GM12878 (cell line): ENCODE data around the gene PHF23. TPM values are rescaled to one million over a fixed set of nuclear protein-coding genes. Genes with fewer than 3 reads are reported as not detected.

Experiments
- ATAC-seq: fragments of 200-7000 bp; cut with Tn5 transposase; 3 replicates; pipeline ENCODE4 v1.9.1; 2020; ENCODE audit warnings: mild to moderate bottlenecking, moderate library complexity
- BruUV-seq: library from RNA; stranded (reverse); fragments of 400-500 nt; replicated peaks from 2 replicates; lab custom pipeline; 2021; lab: Mats Ljungman, UMichigan
- CTCF ChIA-PET: fragments of 300-600 bp; sonication (Branson Sonifier 250); formaldehyde crosslinking; extraction: SDS; loops from one replicate; lab custom pipeline; 2021; ENCODE audit warnings: inconsistent platforms; lab: Yijun Ruan, JAX
- POLR2A ChIA-PET: fragments of 350-600 bp; formaldehyde crosslinking; extraction: SDS; loops from one replicate; lab custom pipeline; 2021; ENCODE audit warnings: inconsistent platforms; lab: Charles Lee
- RAD21 ChIA-PET: fragments of 300-600 bp; sonication (Branson Sonifier 250); formaldehyde crosslinking; loops from one replicate; lab custom pipeline; 2023; ENCODE audit warnings: antibody characterized with exemption; ENCODE audit not compliant: unreplicated experiment; lab: Charles Lee
- SMC1A ChIA-PET: fragments of 300-600 bp; sonication (Branson Sonifier 250); formaldehyde crosslinking; loops from one replicate; lab custom pipeline; 2023; ENCODE audit not compliant: unreplicated experiment, uncharacterized antibody; lab: Charles Lee
- DNase-seq: peaks from one replicate; pipeline ENCODE4 v3.0.0-alpha.2; 2011; ENCODE audit warnings: low read depth, low spot score
- FAIRE-seq: peaks from 3 replicates; lab custom pipeline; 2011; peaks lifted over from hg19 to GRCh38; lab: Jason Lieb, UNC
- H2AFZ ChIP-seq: 2 replicates; pipeline ENCODE4 v1.6.0; 2011; ENCODE audit warnings: low read depth, low read length, control low read depth; ENCODE audit not compliant: control insufficient read depth
- H3K27ac ChIP-seq: 2 replicates; pipeline ENCODE4 v1.5.1; 2011; ENCODE audit warnings: control low read depth; ENCODE audit not compliant: control insufficient read depth, insufficient read depth
- H3K27me3 ChIP-seq, 2 experiments: replicated peaks in 1 of 2; 2 replicates each; pipeline versions ENCODE4 v1.6.0 to v1.6.1; 2011; ENCODE audit warnings: low read length in 1 of 2; ENCODE audit not compliant: control insufficient read depth in 2 of 2, insufficient read depth in 2 of 2
- H3K36me3 ChIP-seq, 2 experiments: 2 replicates each; pipeline ENCODE4 v1.5.1; 2011; ENCODE audit warnings: low read length in 1 of 2; ENCODE audit not compliant: control insufficient read depth in 2 of 2, insufficient read depth in 2 of 2
- H3K4me1 ChIP-seq: 2 replicates; pipeline ENCODE4 v1.6.1; 2011; ENCODE audit warnings: mild to moderate bottlenecking, low read length, moderate library complexity, mixed read lengths; ENCODE audit not compliant: control insufficient read depth, insufficient read depth
- H3K4me2 ChIP-seq: 2 replicates; pipeline ENCODE4 v1.6.0; 2011; ENCODE audit warnings: control low read depth; ENCODE audit not compliant: control insufficient read depth, insufficient read depth
- H3K4me3 ChIP-seq: fragments of 200-600 bp; sonication (generic); 2 replicates; pipeline ENCODE4 v1.5.1; 2016
- H3K79me2 ChIP-seq: 2 replicates; pipeline ENCODE4 v1.6.0; 2011; ENCODE audit warnings: low read length; ENCODE audit not compliant: control insufficient read depth, insufficient read depth
- H3K9ac ChIP-seq: 2 replicates; pipeline ENCODE4 v1.8.0; 2011; ENCODE audit warnings: low read length, control low read depth, mixed read lengths; ENCODE audit not compliant: control insufficient read depth, insufficient read depth
- H3K9me3 ChIP-seq: replicated peaks from 3 replicates; pipeline ENCODE4 v1.5.1; 2011; ENCODE audit warnings: mild to moderate bottlenecking, low read length; ENCODE audit not compliant: control insufficient read depth, insufficient read depth
- H4K20me1 ChIP-seq: 2 replicates; pipeline ENCODE4 v1.6.0; 2011; ENCODE audit not compliant: control insufficient read depth, insufficient read depth
- CBFB ChIP-seq: IDR thresholded peaks from 2 replicates; pipeline ENCODE4 v1.6.1; 2016; ENCODE audit warnings: antibody characterized with exemption, low read depth
- E4F1 ChIP-seq: fragments of 450-650 bp; IDR thresholded peaks from 2 replicates; pipeline ENCODE4 v1.6.1; 2018; ENCODE audit warnings: borderline replicate concordance, mild to moderate bottlenecking; ENCODE audit not compliant: partially characterized antibody
- EED ChIP-seq: sonication (generic); IDR thresholded peaks from 2 replicates; pipeline ENCODE4 v1.6.1; 2016; ENCODE audit warnings: antibody characterized with exemption, low read depth
- IKZF1 ChIP-seq: fragments of 450-650 bp; conservative IDR thresholded peaks from 2 replicates; pipeline ENCODE4 v1.6.1; 2017; ENCODE audit warnings: antibody characterized with exemption, mild to moderate bottlenecking
- MEF2B ChIP-seq: fragments of 450-650 bp; IDR thresholded peaks from 2 replicates; pipeline ENCODE4 v1.6.1; 2018; ENCODE audit warnings: mild to moderate bottlenecking, moderate library complexity; ENCODE audit not compliant: partially characterized antibody, poor library complexity, severe bottlenecking
- SPI1 ChIP-seq: IDR thresholded peaks from 2 replicates; pipeline ENCODE4 v1.6.1; 2011; ENCODE audit warnings: low read depth, mild to moderate bottlenecking, low read length, moderate library complexity, borderline replicate concordance; ENCODE audit not compliant: insufficient read depth
- TCF12 ChIP-seq: IDR thresholded peaks from 2 replicates; pipeline ENCODE4 v1.6.1; 2011; ENCODE audit warnings: low read depth, mild to moderate bottlenecking, low read length
- ZNF592 ChIP-seq: fragments of 450-650 bp; IDR thresholded peaks from 2 replicates; pipeline ENCODE4 v1.6.1; 2017; ENCODE audit warnings: mild to moderate bottlenecking, moderate library complexity
- WGBS: methylation state at CpG from one replicate; pipeline ENCODE4 v1.1.6; 2016; ENCODE audit warnings: low lambda C conversion rate; ENCODE audit not compliant: insufficient replicate concordance, insufficient coverage; ENCODE audit errors: missing lambda C conversion rate; 5-methylcytosine and 5-hydroxymethylcytosine counted together
- in situ Hi-C: fragments of 300-500 bp; cut with MboI; formaldehyde crosslinking; loops from 9 replicates; pipeline ENCODE4 v1.14.3; 2018; ENCODE audit warnings: mixed read lengths
- intact Hi-C: fragments of 100-400 bp; cut with micrococcal nuclease; formaldehyde crosslinking; loops from one replicate; pipeline ENCODE4 v1.14.2; 2022; ENCODE audit not compliant: unreplicated experiment
- polyA plus RNA-seq, 11 experiments: library from polyadenylated mRNA; depleted of rRNA in 4 of 11; unstranded in 6 of 11; stranded (reverse) in 5 of 11; fragments of >200 nt; fragmentation: Nextera tagmentation in 4 of 11; fragmentation: Illumina TruSeq in 1 of 11; extraction: Ambion mirVana in 4 of 11; extraction: Trizol in 1 of 11; gene quantifications; 1 replicate in 1 of 11; 2 replicates in 10 of 11; pipeline versions ENCODE4 v1.2.1 to v1.2.3, GENCODE V29; 2011 to 2016; ENCODE audit warnings: inconsistent platforms in 2 of 11, missing spikeins in 2 of 11, low read depth in 1 of 11
- total RNA-seq, 4 experiments: library from RNA; depleted of rRNA in 3 of 4; stranded (reverse); fragments of >200 nt in 3 of 4; fragmentation: Illumina TruSeq in 1 of 4; extraction: Trizol in 1 of 4; gene quantifications; 2 replicates each; pipeline versions ENCODE4 v1.2.1 to v1.2.3, GENCODE V29; 2013 to 2021

The PHF23 gene
- total and polyA plus RNA-seq, 10 of the 15 experiments (the other 5 are each of a cell fraction or from before 2014, with no cell fraction given): 8.2 to 84.8 (median 32.6) TPM

DNA sequence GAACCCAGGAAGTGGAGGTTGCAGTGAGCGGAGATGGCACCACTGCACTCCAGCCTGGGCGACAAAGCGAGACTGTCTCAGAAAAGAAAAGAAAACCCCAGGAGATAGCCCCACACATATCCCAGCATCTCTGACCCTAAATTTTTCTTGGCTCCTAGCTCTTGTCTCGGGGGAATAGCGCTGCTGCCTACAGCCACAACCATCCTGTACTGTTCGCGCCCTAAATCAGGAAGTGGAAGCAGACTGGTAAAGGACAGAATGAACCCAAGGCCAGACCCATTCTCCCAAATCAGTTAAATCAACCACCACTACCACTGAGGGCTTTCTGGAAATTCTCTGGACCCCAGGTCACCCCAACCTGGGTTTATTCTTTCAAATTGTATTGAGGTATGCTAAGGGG, 10.6 kb upstream of the PHF23 start:
- ChIA-PET RAD21 (interaction anchor here (0.7 to 1.4 kb wide), 8 partner anchors 9 to 633 kb away, joined by 3 to 9 read pairs (median 4); partner anchors contain the start of genes ACADVL, DLG4, DVL2 and PHF23), CTCF (interaction anchor here (1.0 to 3.2 kb wide), 5 partner anchors 8 to 48 kb away, joined by 3 to 18 read pairs (median 5); partner anchors contain the start of genes ACADVL, DLG4 and PHF23), POLR2A (interaction anchor here (0.6 to 4.4 kb wide), 7 partner anchors 10 to 80 kb away, joined by 3 to 99 read pairs (median 7); partner anchors contain the start of genes ACADVL, DLG4, DVL2 and GABARAP), SMC1A (interaction anchor here (0.7 to 3.6 kb wide), 6 partner anchors 9 to 29 kb away, joined by 3 to 26 read pairs (median 4); partner anchors contain the start of genes ACADVL, DVL2, GABARAP and PHF23)
- H3K36me3 ChIP-seq: peaks cover 6 to 14% of the 10 kb centered on the region in 2 experiments; a peak in 3 of 4 replicates
- no peak for DNase-seq
- peak overlapping the region; percentile 91 for H3K9ac ChIP-seq
- H3K9me3 ChIP-seq: no peaks in the 10 kb centered on the region
- in situ Hi-C loops: no loop called here
- no peak for FAIRE-seq
- peak; percentile 29 for ATAC-seq
- peak overlapping the region; percentile 90 for H3K4me3 ChIP-seq
- peak overlapping the region; percentile 87 for H3K27ac ChIP-seq
- peaks cover 10% of the 10 kb centered on the region for H3K4me1 ChIP-seq
- intact Hi-C loops: loop anchor here (1.0 kb wide), 1 partner anchor 8 kb away; the partner anchor contains the start of gene GABARAP
- no peak overlapping the region for H2AFZ ChIP-seq
- TF ChIP-seq TCF12: no peak
- TF ChIP-seq ZNF592: no peak
- peak; percentile 7; the same call in 1 of the 2 replicates for TF ChIP-seq EED
- peak; percentile 40; the same call in 1 of the 2 replicates for TF ChIP-seq IKZF1
- peak; percentile 83 for TF ChIP-seq MEF2B
- no peak for TF ChIP-seq CBFB
- TF ChIP-seq SPI1: peak; percentile 86; the same call in 1 of the 2 replicates
- TF ChIP-seq E4F1: peak; percentile 20
- peak overlapping the region; percentile 89 for H3K4me2 ChIP-seq
- BruUV-seq: no TSS peak
- peaks cover 60% of the 10 kb centered on the region for H3K79me2 ChIP-seq
- no peaks in the 10 kb centered on the region for H3K27me3 ChIP-seq
- WGBS: 10% methylated on average over 7 of the region's 7 CpGs
- no peaks in the 10 kb centered on the region for H4K20me1 ChIP-seq
